Measurements from ENCODE around the gene KRTAP5-10. TPM values are rescaled to one million over a fixed set of nuclear protein-coding genes. Genes with fewer than 3 reads are reported as not detected.

The KRTAP5-10 gene
- total RNA-seq, 1 experiment from 2014 or later: 0.20 TPM

DNA sequence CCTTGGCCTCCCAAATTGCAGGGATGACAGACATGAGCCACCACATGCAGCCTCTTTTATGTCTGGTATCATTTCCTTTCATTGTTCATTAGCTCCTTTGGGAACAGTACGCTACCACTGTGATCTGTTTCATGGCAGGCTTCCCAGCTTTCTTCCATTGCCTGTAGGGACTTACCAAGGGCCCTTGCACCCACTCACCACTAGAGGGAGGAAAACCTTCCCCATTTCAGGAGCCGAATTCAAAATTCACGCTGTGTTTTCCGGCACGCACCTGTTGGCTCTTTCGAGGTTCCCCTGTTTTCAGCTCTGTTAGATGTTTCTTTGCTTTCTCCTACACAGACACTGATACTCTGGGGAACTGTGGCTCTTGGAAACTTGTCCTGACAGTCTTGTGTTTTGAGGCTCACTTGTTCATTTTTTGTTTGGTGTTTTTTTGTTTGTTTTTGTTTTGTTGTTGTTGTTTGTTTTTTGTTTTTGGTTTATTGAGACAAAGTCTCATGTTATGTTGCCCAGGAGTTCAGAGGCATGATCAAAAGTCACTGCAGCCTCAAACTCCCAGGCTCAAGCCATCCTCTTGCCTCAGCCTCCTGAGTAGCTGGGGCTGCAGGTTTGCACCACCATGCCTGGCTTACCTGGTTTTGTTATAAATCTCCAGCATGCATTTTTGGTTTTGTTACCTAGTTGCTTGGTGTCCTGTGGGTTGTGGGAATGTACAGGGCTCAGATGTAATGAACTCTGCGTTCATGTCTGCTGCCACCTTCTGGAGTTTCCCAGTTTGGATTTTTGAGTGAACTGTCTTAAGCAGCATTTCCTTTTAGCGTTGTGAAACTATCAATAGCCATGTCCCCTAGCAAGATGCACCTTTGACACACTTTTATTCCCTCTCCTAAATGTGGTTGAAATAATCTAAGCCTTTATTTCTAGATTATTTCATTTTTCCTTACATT is 15.0 kb downstream of the KRTAP5-10 start (continued):
- TF ChIP-seq, protein P1, sequence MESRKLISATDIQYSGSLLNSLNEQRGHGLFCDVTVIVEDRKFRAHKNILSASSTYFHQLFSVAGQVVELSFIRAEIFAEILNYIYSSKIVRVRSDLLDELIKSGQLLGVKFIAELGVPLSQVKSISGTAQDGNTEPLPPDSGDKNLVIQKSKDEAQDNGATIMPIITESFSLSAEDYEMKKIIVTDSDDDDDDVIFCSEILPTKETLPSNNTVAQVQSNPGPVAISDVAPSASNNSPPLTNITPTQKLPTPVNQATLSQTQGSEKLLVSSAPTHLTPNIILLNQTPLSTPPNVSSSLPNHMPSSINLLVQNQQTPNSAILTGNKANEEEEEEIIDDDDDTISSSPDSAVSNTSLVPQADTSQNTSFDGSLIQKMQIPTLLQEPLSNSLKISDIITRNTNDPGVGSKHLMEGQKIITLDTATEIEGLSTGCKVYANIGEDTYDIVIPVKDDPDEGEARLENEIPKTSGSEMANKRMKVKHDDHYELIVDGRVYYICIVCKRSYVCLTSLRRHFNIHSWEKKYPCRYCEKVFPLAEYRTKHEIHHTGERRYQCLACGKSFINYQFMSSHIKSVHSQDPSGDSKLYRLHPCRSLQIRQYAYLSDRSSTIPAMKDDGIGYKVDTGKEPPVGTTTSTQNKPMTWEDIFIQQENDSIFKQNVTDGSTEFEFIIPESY (IDR thresholded peaks at IDR 0.05; ENCODE audit: extremely low read depth, insufficient replicate concordance, low read length): no peak
- no peak for TF ChIP-seq SRF (IDR thresholded peaks at IDR 0.05; ENCODE audit: low read depth)

DNA sequence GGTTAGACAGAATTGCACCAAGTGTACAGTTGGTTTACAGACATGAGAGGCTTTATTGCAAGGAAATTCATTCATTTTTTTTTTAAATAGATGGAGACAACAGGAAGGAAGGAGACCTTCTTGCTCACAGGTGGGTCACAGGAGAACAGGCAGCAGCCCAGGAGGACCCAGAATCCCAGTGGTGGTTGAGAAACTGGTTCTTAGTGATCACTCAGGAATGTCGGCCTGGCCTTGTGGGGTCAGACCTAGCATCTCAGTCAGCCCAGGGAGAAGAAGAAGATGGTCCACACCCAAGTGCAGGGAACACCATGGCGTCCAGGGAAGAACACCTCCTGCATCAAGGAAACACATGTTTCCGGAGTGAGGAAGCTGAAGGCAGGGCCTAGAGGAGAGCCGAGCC is 16.5 kb downstream of the KRTAP5-10 start:
- Histone ChIP-seq H3K27ac (ENCODE audit: low read depth, low read length) (no peak overlapping the region), H3K79me2 (ENCODE audit: insufficient read depth, low read length) (no peaks in the 10 kb centered on the region), H3K9me2 (ENCODE audit: insufficient read depth) (no peaks in the 10 kb centered on the region), H3K4me1 (ENCODE audit: control insufficient read depth in 1 of 2, insufficient read depth in 2 of 2, low read length in 2 of 2) (peaks cover 0 to 4% of the 10 kb centered on the region in 2 experiments; a peak in 1 of 4 replicates), H3K9ac (ENCODE audit: low read length) (no peak overlapping the region), H3K4me2 (ENCODE audit: low read length) (no peak overlapping the region), H3K36me3 (ENCODE audit: control insufficient read depth in 1 of 2, insufficient read depth in 2 of 2, low read length in 2 of 2) (no peaks in the 10 kb centered on the region), H3K4me3 (replicated peaks in 1 of 2; ENCODE audit: low read depth in 1 of 2, low read length in 2 of 2) (no peak overlapping the region), H3K9me3 (ENCODE audit: control insufficient read depth in 1 of 2, insufficient read depth in 1 of 2, low read depth in 1 of 2, low read length in 2 of 2) (no peaks in the 10 kb centered on the region), H2AFZ (ENCODE audit: low read depth, low read length, poor library complexity, severe bottlenecking) (no peak overlapping the region), H3K27me3 (ENCODE audit: insufficient read depth, low read length) (no peaks in the 10 kb centered on the region), H4K20me1 (ENCODE audit: insufficient read depth) (no peaks in the 10 kb centered on the region)
- RAD21 ChIA-PET (ENCODE audit: low non-redundant PET in 1 of 2, low total read pairs in 2 of 2, uncharacterized antibody in 2 of 2, unreplicated experiment in 2 of 2): no interaction called here
- no peak for DNase-seq (ENCODE audit: low read depth, low spot score)
- no peak for ATAC-seq
- no TSS peak for BruUV-seq (replicated peaks)
- CTCF ChIA-PET: no interaction called here
- intact Hi-C loops (cut with micrococcal nuclease): no loop called here
- POLR2A ChIA-PET: no interaction called here
- no peak for TF ChIP-seq REST (IDR thresholded peaks at IDR 0.05; ENCODE audit: low read depth)
- TF ChIP-seq CTCF (IDR thresholded peaks at IDR 0.05 in 2 of 3, conservative IDR thresholded peaks at IDR 0.05 in 1 of 3; ENCODE audit: borderline replicate concordance in 1 of 3, insufficient read depth in 1 of 3, low read depth in 2 of 3, low read length in 2 of 3): no peak
- TF ChIP-seq EZH2phosphoT487 (IDR thresholded peaks at IDR 0.05; ENCODE audit: borderline replicate concordance): no peak
- TF ChIP-seq RAD21 (IDR thresholded peaks at IDR 0.05; ENCODE audit: low read depth): no peak
- TF ChIP-seq ZFX (IDR thresholded peaks at IDR 0.05): no peak
- no peak for TF ChIP-seq SIN3A (IDR thresholded peaks at IDR 0.05; ENCODE audit: low read depth)
- no peak for TF ChIP-seq EZH2 (IDR thresholded peaks at IDR 0.05)
- TF ChIP-seq FOSL1 (IDR thresholded peaks at IDR 0.05; ENCODE audit: low read depth): no peak
- TF ChIP-seq CBX3 (IDR thresholded peaks at IDR 0.05; ENCODE audit: low read depth): no peak
- TF ChIP-seq SP1 (IDR thresholded peaks at IDR 0.05; ENCODE audit: low read depth): no peak
- no peak for TF ChIP-seq POLR2A (IDR thresholded peaks at IDR 0.05; ENCODE audit: borderline replicate concordance, extremely low read depth, insufficient read depth, insufficient read length)
- TF ChIP-seq CEBPB (IDR thresholded peaks at IDR 0.05; ENCODE audit: low read depth): no peak
- TF ChIP-seq ELF1 (IDR thresholded peaks at IDR 0.05; ENCODE audit: borderline replicate concordance, low read depth): no peak
- TF ChIP-seq JUND (IDR thresholded peaks at IDR 0.05): no peak
- no peak for TF ChIP-seq EGR1 (IDR thresholded peaks at IDR 0.05; ENCODE audit: low read depth)
- TF ChIP-seq, protein P2, sequence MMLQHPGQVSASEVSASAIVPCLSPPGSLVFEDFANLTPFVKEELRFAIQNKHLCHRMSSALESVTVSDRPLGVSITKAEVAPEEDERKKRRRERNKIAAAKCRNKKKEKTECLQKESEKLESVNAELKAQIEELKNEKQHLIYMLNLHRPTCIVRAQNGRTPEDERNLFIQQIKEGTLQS (IDR thresholded peaks at IDR 0.05): no peak
- TF ChIP-seq MAX (IDR thresholded peaks at IDR 0.05): no peak

All from HCT116 (cell line).